Cortex of kidney (tissue), 1 donor: ENCODE data around the gene TRAPPC14.

Experiments
- DNase-seq: peaks from one replicate; lab custom pipeline; 2025; lab: John Stamatoyannopoulos, UW

Gene TRAPPC14

GRCh38 chr7:100124301-100125230 lies 34.0 kb downstream of the TRAPPC14 start:
- no peak for DNase-seq

GRCh38 chr7:100122568-100122967 lies 36.0 kb downstream of the TRAPPC14 start:
- no peak for DNase-seq

GRCh38 chr7:100122067-100122466 lies 36.5 kb downstream of the TRAPPC14 start:
- DNase-seq: no peak

- DNase-seq: no peak
Observed at GRCh38 chr7:100120733-100121036, 37.8 kb downstream of the TRAPPC14 start.

GRCh38 chr7:100119970-100120732 lies 38.4 kb downstream of the TRAPPC14 start:
- no peak for DNase-seq

- no peak for DNase-seq
Observed at GRCh38 chr7:100119072-100119969, 39.2 kb downstream of the TRAPPC14 start, which contains the start of the genes CNPY4 and TAF6. TSS of gene CNPY4 (plus strand) at chr7:100119634. CDS start at chr7:100119745, 111 bp downstream. TSS of gene TAF6 (minus strand) at chr7:100119358. CDS start at chr7:100114209, 5,149 bp downstream.

GRCh38 chr7:100118388-100119071 lies 40.0 kb downstream of the TRAPPC14 start:
- DNase-seq: no peak

GRCh38 chr7:100115026-100115425 lies 43.5 kb downstream of the TRAPPC14 start:
- no peak for DNase-seq

GRCh38 chr7:100111914-100112313 lies 46.6 kb downstream of the TRAPPC14 start:
- DNase-seq: no peak

GRCh38 chr7:100111156-100111555 lies 47.4 kb downstream of the TRAPPC14 start:
- no peak for DNase-seq

GRCh38 chr7:100109521-100110163 lies 48.9 kb downstream of the TRAPPC14 start:
- no peak for DNase-seq

- no peak for DNase-seq
Observed at GRCh38 chr7:100107890-100108289, 50.6 kb downstream of the TRAPPC14 start.

- DNase-seq: no peak
Observed at GRCh38 chr7:100107125-100107737, 51.3 kb downstream of the TRAPPC14 start.

- DNase-seq: no peak
Observed at GRCh38 chr7:100106633-100107032, 51.9 kb downstream of the TRAPPC14 start.

- no peak for DNase-seq
Observed at GRCh38 chr7:100105534-100105933, 53.0 kb downstream of the TRAPPC14 start.
